ENCODE results near the gene COL6A2.

GRCh38 chr21:46139686-46140085 is 41.8 kb downstream of the COL6A2 start:
- no peak for TF ChIP-seq CTCF (IDR thresholded peaks at IDR 0.05)
- no peak for TF ChIP-seq POLR2A (IDR thresholded peaks at IDR 0.05)
